Stimulated activated CD4-positive, alpha-beta T cell treated with anti-CD3 and anti-CD28 coated beads, Interleukin-4, amount 100 ng/mL, for 1 hour (primary cell): ENCODE measurements around the gene TESMIN.

ENCODE experiments used
- DNase-seq: peaks from one replicate; pipeline ENCODE4 v3.0.0-alpha.2; 2020

TESMIN gene

GRCh38 chr11:68707527-68707926 lies 43.8 kb downstream of the TESMIN start:
- DNase-seq = no peak

DNA sequence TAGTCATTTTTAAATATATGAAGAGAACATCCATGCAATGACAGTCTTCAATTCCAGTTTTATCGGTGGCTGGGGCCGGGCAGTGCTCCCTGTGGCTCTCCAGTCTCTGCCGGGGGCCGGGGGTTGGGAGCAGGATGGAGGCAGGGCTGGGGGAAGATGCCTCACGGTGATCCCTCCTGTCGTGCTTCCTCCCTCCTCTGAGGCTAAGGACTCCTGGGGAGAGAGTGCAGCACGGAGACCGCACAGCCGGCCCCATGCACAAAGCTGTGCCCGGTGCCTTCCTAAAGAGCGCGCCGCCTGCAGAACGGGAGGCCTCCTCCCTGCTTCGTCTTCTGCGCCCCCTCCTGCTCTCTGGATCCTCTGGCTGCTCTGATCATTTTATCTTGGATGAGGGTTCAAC lies 46.4 kb downstream of the TESMIN start:
- DNase-seq = no peak

DNA sequence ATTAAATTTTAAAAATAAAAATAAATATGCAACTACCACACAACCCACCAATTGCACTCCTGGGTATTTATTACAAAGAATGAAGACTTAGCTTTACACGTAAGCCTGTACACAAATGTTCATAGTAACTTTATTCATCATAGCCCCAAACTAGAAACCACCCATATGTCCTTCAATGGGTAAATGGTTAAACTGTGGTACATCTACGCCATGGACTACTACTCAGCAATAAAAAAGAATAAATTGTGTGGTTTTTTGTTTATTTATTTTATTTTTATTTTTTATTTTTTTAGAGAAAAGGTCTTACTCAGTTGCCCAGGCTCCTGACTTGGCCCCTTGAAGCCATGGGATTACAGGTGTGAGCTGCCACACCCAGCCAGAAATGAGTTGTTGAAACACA lies 52.3 kb downstream of the TESMIN start:
- DNase-seq = no peak

DNA sequence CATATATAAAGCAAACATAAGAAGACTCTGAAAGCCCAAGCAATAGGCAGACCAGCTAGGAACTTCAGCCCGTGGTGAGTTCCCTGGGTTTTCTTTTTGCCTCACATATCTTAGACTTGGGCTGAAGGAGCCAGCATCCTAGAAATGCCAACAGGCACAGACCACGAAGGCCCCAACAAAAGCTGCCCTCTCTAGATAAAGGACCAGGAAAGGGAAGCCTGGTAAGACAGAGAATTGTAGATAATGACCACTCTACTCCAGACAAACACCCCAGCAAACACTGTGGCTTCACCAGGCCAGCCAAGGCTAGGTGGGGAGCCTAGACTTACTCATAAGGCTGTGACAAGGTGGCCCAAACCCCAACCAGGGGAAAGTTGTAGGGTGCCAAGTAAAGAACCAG lies 55.8 kb downstream of the TESMIN start:
- DNase-seq = no peak

- no peak for DNase-seq
These were observed 56.7 kb downstream of the TESMIN start for GRCh38 chr11:68694431-68695297.

- no peak for DNase-seq
These were observed 57.8 kb downstream of the TESMIN start for GRCh38 chr11:68693484-68693882.

GRCh38 chr11:68692871-68693483 lies 58.3 kb downstream of the TESMIN start:
- DNase-seq = no peak

- DNase-seq = no peak
These were observed 59.2 kb downstream of the TESMIN start for GRCh38 chr11:68692115-68692514.

GRCh38 chr11:68691402-68691784 lies 59.9 kb downstream of the TESMIN start:
- no peak for DNase-seq

- no peak for DNase-seq
These were observed 60.5 kb downstream of the TESMIN start for GRCh38 chr11:68690671-68691401.

- DNase-seq = no peak
These were observed 61.3 kb downstream of the TESMIN start for GRCh38 chr11:68689737-68690625.

DNA sequence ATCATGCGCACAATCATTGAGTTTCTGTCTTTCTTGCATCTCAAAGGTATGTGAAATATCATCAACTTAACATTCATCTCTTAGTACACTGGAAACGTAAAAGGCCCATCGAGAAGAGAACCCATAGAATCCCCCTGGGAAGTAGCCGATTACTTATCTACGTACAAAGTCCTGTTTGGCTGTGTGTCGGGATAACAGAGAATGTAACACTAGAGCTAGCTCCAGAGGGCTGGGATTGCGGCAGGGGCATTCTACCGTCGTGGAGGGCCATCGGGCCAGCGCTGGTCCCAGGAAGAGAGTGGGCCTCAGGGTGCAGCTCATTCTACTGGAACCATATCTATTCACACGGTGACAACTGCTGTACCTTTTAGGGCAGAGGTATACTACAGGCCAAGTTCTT lies 62.4 kb downstream of the TESMIN start:
- DNase-seq = no peak

- DNase-seq = no peak
These were observed 63.3 kb downstream of the TESMIN start for GRCh38 chr11:68687986-68688385.

GRCh38 chr11:68687311-68687710 lies 64.0 kb downstream of the TESMIN start:
- no peak for DNase-seq

GRCh38 chr11:68686486-68686885 lies 64.8 kb downstream of the TESMIN start:
- DNase-seq = no peak

DNA sequence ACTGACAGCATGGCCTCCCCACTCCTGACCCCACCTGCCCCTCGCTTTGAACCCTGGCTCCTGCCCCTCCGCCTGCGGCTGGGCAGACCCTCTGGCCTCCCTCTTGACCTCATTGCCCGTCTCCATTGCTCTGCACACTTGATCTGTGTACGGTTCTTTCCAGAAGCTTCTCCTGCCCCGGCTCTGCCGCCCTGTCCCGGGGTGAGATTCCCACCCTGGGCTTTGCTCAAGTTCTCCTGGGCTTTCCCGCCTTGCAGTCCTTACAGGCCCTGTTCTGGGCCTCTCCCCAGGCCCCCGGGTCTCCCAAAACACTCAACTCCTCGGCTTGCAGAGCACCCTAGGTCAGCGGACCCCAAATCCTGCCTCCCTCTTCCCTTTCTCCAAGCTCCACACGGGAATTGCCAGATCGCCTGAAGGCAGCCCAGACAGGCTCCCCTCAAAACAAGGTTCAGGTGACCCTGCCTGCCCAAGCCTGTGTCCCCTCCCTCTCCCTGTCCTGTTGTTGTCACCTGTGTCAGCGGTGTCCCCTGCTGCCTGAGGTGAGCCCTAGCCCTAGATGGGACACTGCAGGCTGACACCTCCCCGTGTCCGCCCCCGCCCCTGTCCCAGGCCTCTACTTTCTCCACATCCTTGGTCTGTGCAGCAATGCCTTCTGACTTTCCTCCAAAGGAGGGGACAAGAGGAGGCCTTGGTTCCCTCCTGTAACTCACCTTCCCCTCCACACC lies 65.5 kb downstream of the TESMIN start:
- DNase-seq = no peak

GRCh38 chr11:68684385-68685356 lies 66.6 kb downstream of the TESMIN start, which contains the start of gene GAL:
GAL (plus strand) TSS chr11:68684544; CDS start chr11:68684924, 380 bp downstream.
- DNase-seq = peak; percentile 23

GRCh38 chr11:68683536-68684384 lies 67.6 kb downstream of the TESMIN start:
- DNase-seq = no peak

- no peak for DNase-seq
These were observed 68.2 kb downstream of the TESMIN start for GRCh38 chr11:68683121-68683520.

DNA sequence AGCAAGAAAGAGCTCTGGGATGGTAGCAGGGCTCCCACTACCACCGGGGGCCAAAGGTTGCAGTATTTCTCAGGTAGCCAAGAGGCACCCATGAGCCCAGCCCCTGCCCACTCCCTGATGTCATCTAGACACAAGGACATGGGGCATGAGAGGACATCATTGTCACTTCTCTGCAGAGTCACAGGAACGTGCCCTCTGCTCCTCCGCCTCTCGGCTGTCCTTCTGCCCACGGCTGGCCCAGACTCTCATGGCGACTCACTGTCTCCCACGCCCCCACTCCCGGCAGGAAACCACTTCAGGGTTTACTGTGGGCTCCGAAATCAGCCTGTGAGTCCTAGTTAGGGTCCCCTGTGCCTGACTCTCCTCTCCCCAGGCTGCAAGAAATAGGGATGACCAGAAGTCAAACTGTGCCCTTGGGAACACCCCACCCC lies 68.8 kb downstream of the TESMIN start:
- no peak for DNase-seq
